ENCODE measurements around the gene OR6K2. TPM values are rescaled to one million over a fixed set of nuclear protein-coding genes. Genes with fewer than 3 reads are reported as not detected.
"Not testable (repeated sequence)": the region's sequence is repeated elsewhere in the genome, so short reads cannot be mapped to it uniquely, and the experiment has no call there.

Gene OR6K2
- total RNA-seq, 1 donor from 2014 or later: not detected

DNA sequence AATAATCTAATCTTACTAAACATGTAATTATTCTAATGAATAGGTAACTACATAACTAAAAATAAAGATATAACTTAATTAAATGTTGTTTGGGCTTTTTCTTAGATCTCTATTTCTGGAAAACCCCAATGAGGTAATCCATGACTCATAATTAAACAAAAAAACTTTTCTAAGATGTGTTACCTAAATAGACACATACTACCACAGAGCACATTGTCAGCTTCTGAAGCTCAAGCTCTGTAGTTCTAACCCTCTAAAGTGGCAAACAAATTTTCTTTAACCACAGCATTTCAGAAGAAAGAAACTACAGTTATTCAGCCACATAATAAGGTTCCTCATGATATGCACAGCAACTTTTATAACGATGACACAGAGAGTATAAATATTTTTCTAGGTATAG, 15.9 kb upstream of the OR6K2 start:
- H3K27me3 ChIP-seq (ENCODE audit: control insufficient read depth in 3 of 3, insufficient read depth in 3 of 3, low read length in 3 of 3): no peaks in the 10 kb centered on the region
- no peak overlapping the region for H3K4me3 ChIP-seq (ENCODE audit: low read length in 3 of 3)
- H3K36me3 ChIP-seq (ENCODE audit: control insufficient read depth in 3 of 3, insufficient read depth in 3 of 3, low read length in 3 of 3): no peaks in the 10 kb centered on the region
- no peak overlapping the region for H3K27ac ChIP-seq (ENCODE audit: low read depth, low read length)
- no peaks in the 10 kb centered on the region for H3K9me3 ChIP-seq (ENCODE audit: control insufficient read depth in 3 of 3, low read length in 3 of 3)
- H3K9ac ChIP-seq (ENCODE audit: low read depth in 1 of 3, low read length in 3 of 3): no peak overlapping the region
- no peaks in the 10 kb centered on the region for H3K4me1 ChIP-seq (ENCODE audit: control insufficient read depth in 3 of 3, insufficient read depth in 3 of 3, low read length in 3 of 3)

DNA sequence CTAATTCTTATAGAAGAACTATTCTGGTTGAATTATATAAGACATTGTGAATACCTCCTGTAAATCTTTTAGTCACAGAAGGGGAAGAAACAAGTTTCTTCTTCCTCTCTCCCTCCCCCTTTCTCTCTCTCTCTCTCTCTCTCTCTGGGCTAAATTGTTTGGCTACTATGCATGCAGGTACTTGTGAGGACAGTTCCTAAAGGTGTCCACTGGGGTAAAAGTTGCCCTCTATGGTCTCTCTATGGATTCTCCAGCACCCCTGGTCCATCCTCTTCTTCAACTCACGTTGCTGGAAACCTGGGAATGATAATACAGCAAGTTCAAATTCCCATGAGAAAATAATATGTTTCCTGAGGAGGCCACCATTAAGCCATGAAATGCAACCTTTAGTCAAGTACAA, 14.3 kb upstream of the OR6K2 start:
- Histone ChIP-seq H3K36me3 (ENCODE audit: control insufficient read depth in 3 of 3, insufficient read depth in 3 of 3, low read length in 3 of 3) (no peaks in the 10 kb centered on the region), H3K9ac (ENCODE audit: low read depth in 1 of 3, low read length in 3 of 3) (no peak overlapping the region), H3K9me3 (ENCODE audit: control insufficient read depth in 3 of 3, low read length in 3 of 3) (no peaks in the 10 kb centered on the region), H3K27ac (ENCODE audit: low read depth, low read length) (no peak overlapping the region), H3K27me3 (ENCODE audit: control insufficient read depth in 3 of 3, insufficient read depth in 3 of 3, low read length in 3 of 3) (no peaks in the 10 kb centered on the region), H3K4me3 (ENCODE audit: low read length in 3 of 3) (no peak overlapping the region), H3K4me1 (ENCODE audit: control insufficient read depth in 3 of 3, insufficient read depth in 3 of 3, low read length in 3 of 3) (no peaks in the 10 kb centered on the region)

DNA sequence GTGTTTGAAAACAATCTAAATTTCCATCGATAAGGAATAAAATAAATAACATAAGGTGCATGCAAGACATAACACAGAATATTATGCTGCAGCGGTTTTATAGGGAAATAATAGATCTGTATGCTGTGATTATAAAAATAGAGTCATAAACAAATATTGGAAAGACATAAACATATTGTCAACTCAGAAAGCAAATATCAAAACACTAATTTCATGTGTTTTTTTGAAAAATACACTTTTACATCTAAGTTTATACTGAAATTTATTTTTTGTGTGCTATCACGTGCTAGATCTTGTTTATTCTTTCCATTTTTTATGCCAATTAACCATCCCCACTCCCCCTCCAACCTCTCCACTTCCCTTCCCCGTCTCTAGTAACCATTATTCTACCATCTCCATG, 10.6 kb upstream of the OR6K2 start:
- H3K9me3 ChIP-seq (ENCODE audit: control insufficient read depth in 3 of 3, low read length in 3 of 3): no peaks in the 10 kb centered on the region

DNA sequence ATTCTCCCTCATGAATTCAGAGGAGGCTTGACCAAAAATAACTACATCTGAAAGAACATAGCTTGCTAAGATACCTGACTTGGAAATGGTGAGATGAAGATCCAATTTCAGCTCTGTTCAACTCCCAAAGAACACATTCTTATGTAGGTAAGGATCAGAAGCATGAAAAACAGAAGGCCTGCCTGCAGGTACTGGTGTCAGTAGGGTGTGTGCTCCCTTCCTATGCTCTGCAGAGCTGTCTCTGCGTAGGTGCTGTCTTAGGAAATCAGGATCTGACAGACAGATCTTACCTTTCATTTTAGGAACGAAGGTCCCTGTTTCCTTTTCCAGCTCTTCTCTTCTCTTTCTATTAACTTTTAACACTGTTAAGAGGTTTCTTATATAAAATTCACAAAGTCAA, 5.6 kb upstream of the OR6K2 start:
- no peak overlapping the region for H3K9ac ChIP-seq (ENCODE audit: low read depth in 1 of 3, low read length in 3 of 3)
- H3K9me3 ChIP-seq (ENCODE audit: control insufficient read depth in 3 of 3, low read length in 3 of 3): no peaks in the 10 kb centered on the region
- H3K36me3 ChIP-seq (ENCODE audit: control insufficient read depth in 3 of 3, insufficient read depth in 3 of 3, low read length in 3 of 3): no peaks in the 10 kb centered on the region
- no peak overlapping the region for H3K4me3 ChIP-seq (ENCODE audit: low read length in 3 of 3)
- no peaks in the 10 kb centered on the region for H3K4me1 ChIP-seq (ENCODE audit: control insufficient read depth in 3 of 3, insufficient read depth in 3 of 3, low read length in 3 of 3)
- no peak overlapping the region for H3K27ac ChIP-seq (ENCODE audit: low read depth, low read length)
- no peaks in the 10 kb centered on the region for H3K27me3 ChIP-seq (ENCODE audit: control insufficient read depth in 3 of 3, insufficient read depth in 3 of 3, low read length in 3 of 3)

More for the DNA sequence above, 10.6 kb upstream of the OR6K2 start:
- no peaks in the 10 kb centered on the region for H3K36me3 ChIP-seq (ENCODE audit: control insufficient read depth in 3 of 3, insufficient read depth in 3 of 3, low read length in 3 of 3)
- H3K27ac ChIP-seq (ENCODE audit: low read depth, low read length): no peak overlapping the region
- H3K9ac ChIP-seq (ENCODE audit: low read depth in 1 of 3, low read length in 3 of 3): no peak overlapping the region
- H3K27me3 ChIP-seq (ENCODE audit: control insufficient read depth in 3 of 3, insufficient read depth in 3 of 3, low read length in 3 of 3): no peaks in the 10 kb centered on the region
- no peaks in the 10 kb centered on the region for H3K4me1 ChIP-seq (ENCODE audit: control insufficient read depth in 3 of 3, insufficient read depth in 3 of 3, low read length in 3 of 3)
- no peak overlapping the region for H3K4me3 ChIP-seq (ENCODE audit: low read length in 3 of 3)

DNA sequence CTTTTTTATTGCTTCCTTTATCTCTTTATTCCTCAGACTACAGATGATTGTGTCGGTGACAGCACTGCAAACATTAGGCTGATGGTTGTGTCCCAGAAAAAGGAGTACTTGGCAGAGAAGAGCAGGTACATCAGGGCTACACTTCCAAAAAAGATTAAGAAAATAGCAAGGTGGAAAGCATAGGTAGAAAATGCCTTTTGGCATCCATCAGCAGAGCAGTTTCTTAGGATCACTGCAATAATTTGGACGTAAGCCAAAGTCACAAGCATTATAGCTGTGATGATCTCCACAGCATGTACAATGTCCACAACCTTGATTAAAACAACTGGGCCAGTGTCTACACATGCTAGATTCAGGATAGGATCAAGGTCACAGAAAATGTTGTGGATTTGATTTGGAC, 5.9 kb downstream of the OR6K2 start:
- no peak overlapping the region for H3K4me3 ChIP-seq (ENCODE audit: low read length in 3 of 3)
- H3K4me1 ChIP-seq (ENCODE audit: control insufficient read depth in 3 of 3, insufficient read depth in 3 of 3, low read length in 3 of 3): no peaks in the 10 kb centered on the region
- no peaks in the 10 kb centered on the region for H3K27me3 ChIP-seq (ENCODE audit: control insufficient read depth in 3 of 3, insufficient read depth in 3 of 3, low read length in 3 of 3)
- H3K36me3 ChIP-seq (ENCODE audit: control insufficient read depth in 3 of 3, insufficient read depth in 3 of 3, low read length in 3 of 3): no peaks in the 10 kb centered on the region
- no peak overlapping the region for H3K9ac ChIP-seq (ENCODE audit: low read depth in 1 of 3, low read length in 3 of 3)
- H3K9me3 ChIP-seq (ENCODE audit: control insufficient read depth in 3 of 3, low read length in 3 of 3): no peaks in the 10 kb centered on the region
- H3K27ac ChIP-seq (ENCODE audit: low read depth, low read length): no peak overlapping the region

DNA sequence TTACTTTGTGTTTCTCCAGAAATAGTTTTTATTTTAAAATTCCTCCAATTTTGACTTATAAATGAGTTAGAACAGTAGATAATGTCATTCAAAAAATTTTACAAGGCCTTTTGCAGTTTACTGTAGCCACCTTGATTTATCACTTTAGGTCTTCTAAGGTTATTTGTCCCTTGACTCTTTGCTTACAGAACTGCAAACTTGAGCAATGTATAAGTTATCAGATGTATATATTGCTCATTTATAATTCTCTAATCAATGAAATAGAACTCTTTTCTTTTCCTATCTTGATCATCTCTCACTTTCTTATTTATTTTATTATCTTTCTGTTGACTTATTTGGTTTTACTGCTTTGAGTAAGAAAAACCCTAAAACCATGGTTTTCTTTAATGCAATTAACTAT, 8.1 kb downstream of the OR6K2 start:
- H3K9ac ChIP-seq (ENCODE audit: low read depth in 1 of 3, low read length in 3 of 3): no peak overlapping the region
- H3K4me3 ChIP-seq (ENCODE audit: low read length in 3 of 3): no peak overlapping the region
- no peaks in the 10 kb centered on the region for H3K9me3 ChIP-seq (ENCODE audit: control insufficient read depth in 3 of 3, low read length in 3 of 3)
- H3K4me1 ChIP-seq (ENCODE audit: control insufficient read depth in 3 of 3, insufficient read depth in 3 of 3, low read length in 3 of 3): no peaks in the 10 kb centered on the region
- no peak overlapping the region for H3K27ac ChIP-seq (ENCODE audit: low read depth, low read length)
- H3K36me3 ChIP-seq (ENCODE audit: control insufficient read depth in 3 of 3, insufficient read depth in 3 of 3, low read length in 3 of 3): no peaks in the 10 kb centered on the region
- no peaks in the 10 kb centered on the region for H3K27me3 ChIP-seq (ENCODE audit: control insufficient read depth in 3 of 3, insufficient read depth in 3 of 3, low read length in 3 of 3)

DNA sequence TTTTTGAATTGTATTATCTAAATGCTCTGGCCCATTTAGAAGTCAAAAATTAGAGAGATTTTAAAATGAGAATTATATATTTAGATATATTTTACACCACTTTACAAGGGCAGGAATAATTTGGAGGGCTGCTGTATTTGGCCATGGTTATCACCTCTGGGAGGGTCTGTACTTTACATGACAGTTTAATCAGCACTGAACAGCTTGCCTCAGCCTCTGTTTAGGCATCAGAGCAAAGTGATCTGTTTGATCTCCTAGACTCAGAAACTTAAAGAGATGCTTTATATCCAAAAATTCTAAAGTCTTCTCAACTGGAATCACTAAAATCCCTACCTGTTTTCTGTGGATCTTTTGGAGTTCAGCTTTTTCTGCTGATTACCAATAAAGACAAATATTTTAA, 8.5 kb downstream of the OR6K2 start:
- Histone ChIP-seq H3K27ac (ENCODE audit: low read depth, low read length) (no peak overlapping the region), H3K4me1 (ENCODE audit: control insufficient read depth in 3 of 3, insufficient read depth in 3 of 3, low read length in 3 of 3) (no peaks in the 10 kb centered on the region), H3K4me3 (ENCODE audit: low read length in 3 of 3) (no peak overlapping the region), H3K9ac (ENCODE audit: low read depth in 1 of 3, low read length in 3 of 3) (no peak overlapping the region), H3K36me3 (ENCODE audit: control insufficient read depth in 3 of 3, insufficient read depth in 3 of 3, low read length in 3 of 3) (no peaks in the 10 kb centered on the region), H3K27me3 (ENCODE audit: control insufficient read depth in 3 of 3, insufficient read depth in 3 of 3, low read length in 3 of 3) (no peaks in the 10 kb centered on the region), H3K9me3 (ENCODE audit: control insufficient read depth in 3 of 3, low read length in 3 of 3) (no peaks in the 10 kb centered on the region)

DNA sequence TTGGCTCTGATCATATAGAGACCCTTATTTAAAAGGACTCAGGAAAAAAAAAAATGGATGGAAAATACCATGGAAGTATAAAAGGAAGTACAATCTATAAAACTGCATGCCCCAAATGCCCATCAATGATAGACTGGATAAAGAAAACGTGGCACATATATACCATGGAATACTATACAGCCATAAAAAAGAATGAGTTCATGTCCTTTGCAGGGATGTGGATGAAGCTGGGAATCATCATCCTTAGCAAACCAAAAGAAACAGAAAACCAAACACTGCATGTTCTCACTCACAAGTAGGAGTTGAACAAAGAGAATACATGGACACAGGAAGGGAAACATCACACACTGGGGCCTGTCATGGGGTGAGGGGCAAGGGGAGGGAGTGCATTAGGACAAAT, 9.3 kb downstream of the OR6K2 start:
- not testable (repeated sequence) for H3K36me3 ChIP-seq (ENCODE audit: control insufficient read depth in 3 of 3, insufficient read depth in 3 of 3, low read length in 3 of 3); H3K9ac ChIP-seq (ENCODE audit: low read depth in 1 of 3, low read length in 3 of 3); H3K4me1 ChIP-seq (ENCODE audit: control insufficient read depth in 3 of 3, insufficient read depth in 3 of 3, low read length in 3 of 3); H3K27me3 ChIP-seq (ENCODE audit: control insufficient read depth in 3 of 3, insufficient read depth in 3 of 3, low read length in 3 of 3); H3K9me3 ChIP-seq (ENCODE audit: control insufficient read depth in 3 of 3, low read length in 3 of 3); H3K4me3 ChIP-seq (ENCODE audit: low read length in 3 of 3); H3K27ac ChIP-seq (ENCODE audit: low read depth, low read length)

DNA sequence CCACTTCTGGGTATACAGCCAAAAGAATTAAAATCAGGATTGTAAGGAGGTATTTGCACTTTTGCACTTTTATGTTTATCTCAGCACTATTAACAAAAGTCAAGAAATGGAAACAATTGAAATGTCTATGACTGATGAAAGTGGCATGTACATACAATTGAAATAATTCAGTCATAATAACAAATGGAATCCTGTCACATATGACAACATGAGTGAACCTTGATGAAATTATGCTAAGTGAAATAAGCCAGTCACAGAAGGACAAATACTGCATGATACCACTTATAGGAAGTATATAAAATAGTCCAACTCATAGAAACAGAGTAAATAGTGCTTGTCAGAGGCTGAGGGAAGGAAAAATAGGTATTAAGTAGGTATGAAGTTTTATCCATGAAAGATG, 10.6 kb downstream of the OR6K2 start:
- no peak overlapping the region for H3K4me3 ChIP-seq (ENCODE audit: low read length in 3 of 3)

DNA sequence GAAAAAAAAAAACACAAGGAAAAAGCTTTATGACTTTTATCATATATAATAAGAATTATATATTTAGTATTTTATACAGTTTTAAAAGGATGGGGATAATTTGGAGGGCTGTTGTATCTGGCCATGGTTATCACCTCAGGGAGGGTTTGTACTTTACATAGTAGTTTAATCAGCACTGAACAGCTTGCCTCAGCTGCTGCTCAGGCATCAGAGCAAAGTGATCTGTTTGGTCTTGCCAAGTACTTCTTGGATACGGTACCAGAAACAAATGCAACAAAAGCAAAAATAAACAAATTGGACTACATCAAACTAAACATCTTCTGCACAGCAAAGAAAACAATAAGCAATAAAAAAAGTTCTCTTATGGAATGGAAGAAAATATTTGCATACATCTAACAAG, 11.3 kb downstream of the OR6K2 start:
- H3K9me3 ChIP-seq (ENCODE audit: control insufficient read depth in 3 of 3, low read length in 3 of 3): no peaks in the 10 kb centered on the region
- H3K4me3 ChIP-seq (ENCODE audit: low read length in 3 of 3): no peak overlapping the region
- no peak overlapping the region for H3K27ac ChIP-seq (ENCODE audit: low read depth, low read length)
- H3K27me3 ChIP-seq (ENCODE audit: control insufficient read depth in 3 of 3, insufficient read depth in 3 of 3, low read length in 3 of 3): no peaks in the 10 kb centered on the region
- no peaks in the 10 kb centered on the region for H3K36me3 ChIP-seq (ENCODE audit: control insufficient read depth in 3 of 3, insufficient read depth in 3 of 3, low read length in 3 of 3)
- H3K4me1 ChIP-seq (ENCODE audit: control insufficient read depth in 3 of 3, insufficient read depth in 3 of 3, low read length in 3 of 3): no peaks in the 10 kb centered on the region
- no peak overlapping the region for H3K9ac ChIP-seq (ENCODE audit: low read depth in 1 of 3, low read length in 3 of 3)

More for the DNA sequence above, 10.6 kb downstream of the OR6K2 start:
- Histone ChIP-seq H3K9me3 (ENCODE audit: control insufficient read depth in 3 of 3, low read length in 3 of 3) (no peaks in the 10 kb centered on the region), H3K27me3 (ENCODE audit: control insufficient read depth in 3 of 3, insufficient read depth in 3 of 3, low read length in 3 of 3) (no peaks in the 10 kb centered on the region), H3K36me3 (ENCODE audit: control insufficient read depth in 3 of 3, insufficient read depth in 3 of 3, low read length in 3 of 3) (no peaks in the 10 kb centered on the region), H3K4me1 (ENCODE audit: control insufficient read depth in 3 of 3, insufficient read depth in 3 of 3, low read length in 3 of 3) (no peaks in the 10 kb centered on the region), H3K9ac (ENCODE audit: low read depth in 1 of 3, low read length in 3 of 3) (no peak overlapping the region), H3K27ac (ENCODE audit: low read depth, low read length) (no peak overlapping the region)

DNA sequence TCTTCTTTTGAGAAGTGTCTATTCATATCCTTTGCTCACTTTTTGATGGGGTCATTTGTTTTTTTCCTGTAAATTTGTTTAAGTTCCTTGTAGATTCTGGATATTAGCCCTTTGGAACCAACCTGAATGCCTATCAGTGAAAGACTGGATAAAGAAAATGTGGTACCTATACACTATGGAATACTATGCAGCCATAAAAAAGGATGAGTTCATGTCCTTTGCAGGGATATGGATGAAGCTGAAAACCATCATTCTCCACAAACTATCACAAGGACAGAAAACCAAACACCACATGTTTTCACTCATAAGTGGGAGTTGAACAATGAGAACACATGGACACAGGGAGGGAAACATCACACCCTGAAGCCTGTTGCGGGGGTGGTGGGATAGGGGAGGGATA, 12.1 kb downstream of the OR6K2 start:
- H3K4me1 ChIP-seq (ENCODE audit: control insufficient read depth in 3 of 3, insufficient read depth in 3 of 3, low read length in 3 of 3); H3K27me3 ChIP-seq (ENCODE audit: control insufficient read depth in 3 of 3, insufficient read depth in 3 of 3, low read length in 3 of 3); H3K9me3 ChIP-seq (ENCODE audit: control insufficient read depth in 3 of 3, low read length in 3 of 3); H3K9ac ChIP-seq (ENCODE audit: low read depth in 1 of 3, low read length in 3 of 3); H3K4me3 ChIP-seq (ENCODE audit: low read length in 3 of 3); H3K36me3 ChIP-seq (ENCODE audit: control insufficient read depth in 3 of 3, insufficient read depth in 3 of 3, low read length in 3 of 3); H3K27ac ChIP-seq (ENCODE audit: low read depth, low read length): not testable (repeated sequence)
